Memory B cell (primary cell): ENCODE results near the gene BMP4.

ENCODE experiments used
- ATAC-seq: fragments of 150-1000 bp; cut with Tn5 transposase; 2 replicates; pipeline ENCODE4 v1.10.0; 2021; ENCODE audit warnings: low read depth, mild to moderate bottlenecking, moderate library complexity
- DNase-seq, 2 donors: peaks; one replicate each; pipeline ENCODE4 v3.0.0; 2022; ENCODE audit warnings: low spot score in 2 of 2
- H3K27ac Mint-ChIP-seq: one replicate; pipeline ENCODE4 v1.8.0; 2022; ENCODE audit warnings: mild to moderate bottlenecking, moderate library complexity, mixed read lengths
- H3K27me3 Mint-ChIP-seq: one replicate; pipeline ENCODE4 v1.8.0; 2022; ENCODE audit warnings: mixed read lengths
- H3K36me3 Mint-ChIP-seq: one replicate; pipeline ENCODE4 v1.8.0; 2022; ENCODE audit warnings: mild to moderate bottlenecking, mixed read lengths
- H3K4me1 Mint-ChIP-seq: one replicate; pipeline ENCODE4 v1.8.0; 2022; ENCODE audit warnings: mixed read lengths
- H3K4me3 Mint-ChIP-seq: one replicate; pipeline ENCODE4 v1.8.0; 2022; ENCODE audit warnings: mild to moderate bottlenecking, moderate library complexity, mixed read lengths
- H3K9me3 Mint-ChIP-seq: one replicate; pipeline ENCODE4 v1.8.0; 2022; ENCODE audit warnings: mixed read lengths

The BMP4 gene

GRCh38 chr14:53955671-53956426, 776 bp downstream of the BMP4 start:
- Mint-ChIP-seq H3K27ac (no peak overlapping the region), H3K27me3 (peaks cover 18% of the 10 kb centered on the region), H3K4me1 (peaks cover 15% of the 10 kb centered on the region), H3K9me3 (no peaks in the 10 kb centered on the region), H3K36me3 (no peaks in the 10 kb centered on the region), H3K4me3 (peak overlapping the region; percentile 60)
- DNase-seq (no peak), ATAC-seq (no peak)

DNA sequence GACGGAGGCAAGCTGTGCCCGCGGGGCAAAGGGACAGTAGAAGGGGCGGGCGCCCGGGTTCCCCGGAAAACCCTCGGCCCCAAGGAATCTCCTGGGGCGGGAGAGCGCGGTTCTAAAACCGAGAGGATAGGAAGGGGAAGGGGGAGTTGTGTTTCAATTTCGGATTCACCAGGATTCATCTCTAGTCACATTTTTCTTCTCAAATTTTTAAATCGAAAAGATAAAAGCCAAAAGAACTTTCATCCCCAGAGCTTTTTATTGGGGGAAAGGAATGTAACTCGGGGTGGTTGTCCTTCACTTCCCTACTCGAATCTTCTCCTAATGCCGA, 1.4 kb downstream of the BMP4 start:
- peak overlapping the region; percentile 82 for H3K4me3 Mint-ChIP-seq
- DNase-seq (no peak), ATAC-seq (no peak)
- H3K27me3 Mint-ChIP-seq: peaks cover 20% of the 10 kb centered on the region
- H3K4me1 Mint-ChIP-seq: peaks cover 15% of the 10 kb centered on the region
- no peaks in the 10 kb centered on the region for H3K9me3 Mint-ChIP-seq
- H3K27ac Mint-ChIP-seq: no peak overlapping the region
- no peaks in the 10 kb centered on the region for H3K36me3 Mint-ChIP-seq

- H3K4me3 Mint-ChIP-seq: peak overlapping the region; percentile 82
- DNase-seq (no peak), ATAC-seq (no peak)
- no peaks in the 10 kb centered on the region for H3K36me3 Mint-ChIP-seq
- H3K9me3 Mint-ChIP-seq: no peaks in the 10 kb centered on the region
- no peak overlapping the region for H3K27ac Mint-ChIP-seq
- H3K27me3 Mint-ChIP-seq: peaks cover 20% of the 10 kb centered on the region
- H3K4me1 Mint-ChIP-seq: peaks cover 15% of the 10 kb centered on the region
Observed at GRCh38 chr14:53954551-53955228, 1.9 kb downstream of the BMP4 start.

- Mint-ChIP-seq H3K27ac (no peak overlapping the region), H3K36me3 (no peaks in the 10 kb centered on the region), H3K4me3 (peak overlapping the region; percentile 82), H3K9me3 (no peaks in the 10 kb centered on the region), H3K4me1 (peaks cover 15% of the 10 kb centered on the region), H3K27me3 (peaks cover 18% of the 10 kb centered on the region)
- DNase-seq (no peak), ATAC-seq (no peak)
Observed at GRCh38 chr14:53953828-53954550, 2.6 kb downstream of the BMP4 start.

DNA sequence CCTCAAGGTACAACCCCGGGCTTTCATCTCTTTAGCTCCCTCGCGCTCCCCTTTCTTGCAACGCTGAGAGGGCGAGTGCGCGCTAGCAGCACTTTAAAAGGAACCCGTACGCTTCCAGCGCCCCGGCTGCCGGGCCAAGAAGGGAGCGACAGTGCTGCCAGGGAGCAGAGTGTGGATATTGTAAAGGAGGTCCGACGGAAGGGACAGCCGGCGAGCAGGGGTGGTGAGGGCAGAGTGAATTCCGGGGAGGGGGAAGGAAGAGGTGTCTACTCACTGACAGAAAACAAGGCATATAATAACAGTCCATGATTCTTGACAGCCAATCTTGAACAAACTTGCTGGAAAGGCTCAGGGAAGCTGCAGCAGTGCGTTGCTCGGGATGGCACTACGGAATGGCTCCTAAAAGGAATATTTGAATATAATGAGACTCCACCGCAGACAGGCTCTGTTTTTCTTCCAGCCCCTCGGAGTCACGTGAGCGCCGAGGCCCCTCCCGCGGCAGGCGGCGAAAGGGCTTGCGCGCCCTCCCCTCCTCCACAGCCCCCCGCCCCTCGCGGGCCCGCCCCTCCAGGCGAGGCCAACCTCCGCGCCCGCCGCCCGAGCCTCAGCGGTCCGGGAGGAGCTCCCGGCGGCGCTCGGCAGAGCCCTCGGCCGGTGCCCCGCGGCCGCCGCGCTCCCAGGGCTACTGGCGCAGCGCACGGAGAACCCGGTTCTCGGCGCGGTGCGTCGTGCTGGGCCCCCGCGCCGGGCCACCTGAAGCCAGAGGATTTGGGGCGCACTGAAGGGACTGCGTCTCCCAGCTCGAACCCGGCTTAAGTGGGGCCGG, 3.4 kb downstream of the BMP4 start:
- Mint-ChIP-seq H3K4me1 (peaks cover 15% of the 10 kb centered on the region), H3K36me3 (no peaks in the 10 kb centered on the region), H3K9me3 (no peaks in the 10 kb centered on the region), H3K27me3 (peaks cover 19% of the 10 kb centered on the region), H3K27ac (no peak overlapping the region), H3K4me3 (peak overlapping the region; percentile 82)
- ATAC-seq (no peak), DNase-seq (no peak)

DNA sequence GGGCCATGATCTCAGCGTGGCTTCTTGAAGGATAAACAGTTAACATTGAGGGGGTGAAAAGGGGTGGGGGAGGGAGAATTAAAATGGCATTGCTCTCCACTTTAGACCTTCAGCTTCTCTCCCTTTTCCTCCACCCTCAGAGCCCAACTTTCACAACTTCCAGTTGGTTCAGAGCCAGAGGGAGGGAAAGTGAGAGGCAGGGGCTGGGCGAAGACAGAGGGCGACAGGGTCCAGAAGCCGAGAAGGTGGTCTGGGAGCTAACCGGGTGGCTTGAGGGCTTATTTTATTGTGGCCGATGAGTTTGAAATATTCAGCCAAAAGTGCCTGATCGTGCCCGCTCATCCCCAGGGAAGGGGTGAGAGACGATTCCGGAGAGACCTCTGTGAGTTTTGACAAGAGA, 4.1 kb downstream of the BMP4 start:
- no peak overlapping the region for H3K27ac Mint-ChIP-seq
- H3K4me1 Mint-ChIP-seq: peaks cover 15% of the 10 kb centered on the region
- H3K36me3 Mint-ChIP-seq: no peaks in the 10 kb centered on the region
- DNase-seq (no peak), ATAC-seq (no peak)
- H3K9me3 Mint-ChIP-seq: no peaks in the 10 kb centered on the region
- peak overlapping the region; percentile 57 for H3K4me3 Mint-ChIP-seq
- peaks cover 21% of the 10 kb centered on the region for H3K27me3 Mint-ChIP-seq

DNA sequence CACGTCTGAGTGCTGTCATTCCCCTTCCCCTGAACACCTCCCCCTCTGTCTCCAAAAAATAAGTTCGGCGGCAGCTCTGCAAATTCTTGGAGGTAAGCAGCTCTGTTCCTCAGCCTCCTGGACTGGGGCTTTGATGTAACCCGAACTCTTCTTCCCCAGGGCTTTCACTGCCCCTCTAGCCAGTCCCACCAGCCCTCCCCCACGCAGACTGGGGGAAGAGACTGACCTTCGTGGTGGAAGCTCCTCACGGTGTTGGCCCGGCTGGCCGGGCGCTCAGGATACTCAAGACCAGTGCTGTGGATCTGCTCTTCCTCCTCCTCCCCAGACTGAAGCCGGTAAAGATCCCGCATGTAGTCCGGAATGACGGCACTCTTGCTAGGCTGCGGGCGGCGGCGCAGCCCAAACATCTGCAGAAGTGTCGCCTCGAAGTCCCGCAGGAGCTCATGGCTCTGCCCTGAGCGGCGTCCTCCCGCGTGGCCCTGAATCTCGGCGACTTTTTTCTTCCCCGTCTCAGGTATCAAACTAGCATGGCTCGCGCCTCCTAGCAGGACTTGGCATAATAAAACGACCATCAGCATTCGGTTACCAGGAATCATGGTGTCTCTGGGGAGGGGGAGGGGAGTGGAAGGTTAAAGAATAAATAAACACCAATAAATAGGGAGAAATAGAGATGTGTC, 4.9 kb downstream of the BMP4 start:
- Mint-ChIP-seq H3K9me3 (no peaks in the 10 kb centered on the region), H3K27ac (no peak overlapping the region), H3K4me1 (peaks cover 15% of the 10 kb centered on the region), H3K27me3 (peaks cover 24% of the 10 kb centered on the region), H3K4me3 (no peak overlapping the region), H3K36me3 (no peaks in the 10 kb centered on the region)
- DNase-seq: no peak
- no peak for ATAC-seq

DNA sequence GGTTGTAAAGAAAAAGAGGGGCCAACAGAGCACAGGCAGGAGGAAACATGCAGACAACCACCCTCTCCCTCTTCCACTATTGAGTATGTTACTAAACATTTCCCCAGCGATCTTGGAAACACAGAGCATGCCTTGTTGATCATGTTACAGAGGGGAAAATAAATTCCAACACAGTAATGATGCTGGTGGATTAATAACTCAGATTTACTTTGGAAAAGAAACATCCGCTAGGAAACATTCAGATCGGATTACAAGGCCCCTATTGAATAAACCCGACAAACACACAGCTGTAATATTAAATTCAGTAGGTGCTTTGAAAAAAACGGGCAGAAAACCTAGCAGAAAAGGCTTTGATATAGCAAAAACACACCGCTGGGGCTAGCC, 5.4 kb downstream of the BMP4 start:
- H3K27ac Mint-ChIP-seq: no peak overlapping the region
- H3K27me3 Mint-ChIP-seq: peaks cover 22% of the 10 kb centered on the region
- H3K36me3 Mint-ChIP-seq: no peaks in the 10 kb centered on the region
- H3K9me3 Mint-ChIP-seq: no peaks in the 10 kb centered on the region
- no peak for DNase-seq
- no peak overlapping the region for H3K4me3 Mint-ChIP-seq
- ATAC-seq: no peak
- peaks cover 14% of the 10 kb centered on the region for H3K4me1 Mint-ChIP-seq

- H3K27me3 Mint-ChIP-seq: peaks cover 19% of the 10 kb centered on the region
- peaks cover 6% of the 10 kb centered on the region for H3K4me1 Mint-ChIP-seq
- no peak overlapping the region for H3K27ac Mint-ChIP-seq
- H3K9me3 Mint-ChIP-seq: no peaks in the 10 kb centered on the region
- ATAC-seq (no peak), DNase-seq (no peak)
- no peaks in the 10 kb centered on the region for H3K36me3 Mint-ChIP-seq
- no peak overlapping the region for H3K4me3 Mint-ChIP-seq
Observed at GRCh38 chr14:53950031-53950793, 6.4 kb downstream of the BMP4 start.

- ATAC-seq (no peak), DNase-seq (no peak)
- Mint-ChIP-seq H3K4me3 (no peak overlapping the region), H3K27me3 (peaks cover 18% of the 10 kb centered on the region), H3K9me3 (no peaks in the 10 kb centered on the region), H3K27ac (no peak overlapping the region), H3K36me3 (no peaks in the 10 kb centered on the region), H3K4me1 (peaks cover 6% of the 10 kb centered on the region)
Observed at GRCh38 chr14:53949201-53949600, 7.4 kb downstream of the BMP4 start.

DNA sequence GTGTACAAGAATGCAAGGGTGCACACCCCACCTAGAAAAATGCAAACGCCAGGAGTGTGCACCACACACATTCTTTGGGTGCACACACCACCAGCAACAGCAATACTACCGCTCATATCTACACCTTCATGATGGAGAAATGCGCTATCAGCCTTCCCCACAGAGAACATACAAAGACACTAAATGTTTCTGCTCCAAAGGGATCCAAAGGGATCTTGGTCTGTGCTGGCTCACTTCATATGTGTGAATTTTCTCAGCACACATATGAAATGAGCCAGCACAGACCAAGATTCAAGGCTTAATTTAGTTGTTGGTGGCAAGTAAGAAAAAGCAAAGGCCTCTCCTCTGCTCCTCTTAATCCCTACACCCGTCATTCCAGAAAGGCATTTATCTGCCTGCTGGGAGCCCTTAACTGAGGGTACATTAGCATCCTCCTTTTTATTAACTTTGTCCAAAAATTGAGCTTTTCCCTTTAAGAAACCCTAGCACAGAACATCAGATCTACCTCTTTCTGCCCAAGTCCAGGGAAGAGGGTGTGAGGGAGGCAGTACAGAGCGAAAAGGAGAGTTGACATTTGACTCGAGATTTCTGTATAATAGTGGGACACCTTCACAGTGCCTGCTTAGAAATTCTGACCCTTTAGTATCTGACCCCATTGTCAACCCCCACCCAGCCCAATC, 8.3 kb downstream of the BMP4 start:
- Mint-ChIP-seq H3K27me3 (peaks cover 16% of the 10 kb centered on the region), H3K4me1 (peaks cover 3% of the 10 kb centered on the region), H3K27ac (no peak overlapping the region), H3K9me3 (no peaks in the 10 kb centered on the region), H3K36me3 (no peaks in the 10 kb centered on the region), H3K4me3 (no peak overlapping the region)
- DNase-seq (no peak), ATAC-seq (no peak)

GRCh38 chr14:53947452-53948204, 9.0 kb downstream of the BMP4 start:
- no peaks in the 10 kb centered on the region for H3K4me1 Mint-ChIP-seq
- no peaks in the 10 kb centered on the region for H3K36me3 Mint-ChIP-seq
- H3K9me3 Mint-ChIP-seq: no peaks in the 10 kb centered on the region
- H3K4me3 Mint-ChIP-seq: no peak overlapping the region
- DNase-seq (no peak), ATAC-seq (no peak)
- H3K27ac Mint-ChIP-seq: no peak overlapping the region
- peaks cover 13% of the 10 kb centered on the region for H3K27me3 Mint-ChIP-seq
